MCF 10A (cell line): Measurements from ENCODE around the gene ARL15. TPM values are rescaled to one million over a fixed set of nuclear protein-coding genes. Genes with fewer than 3 reads are reported as not detected.

ENCODE experiments used
- BruUV-seq: library from RNA; stranded (reverse); fragments of 400-500 nt; replicated peaks from 2 replicates; lab custom pipeline; 2021; lab: Mats Ljungman, UMichigan
- CTCF ChIA-PET: fragments of 300-600 bp; sonication (Branson Sonifier 250); formaldehyde crosslinking; extraction: SDS; loops from one replicate; lab custom pipeline; 2021; ENCODE audit warnings: antibody characterized with exemption, inconsistent platforms; lab: Yijun Ruan, JAX
- POLR2A ChIA-PET: fragments of 300-600, 350-650 bp; sonication (Branson Sonifier 250); formaldehyde crosslinking; extraction: SDS; loops from one replicate; lab custom pipeline; 2020; ENCODE audit warnings: antibody characterized with exemption, inconsistent platforms; lab: Yijun Ruan, JAX
- DNase-seq: peaks from one replicate; pipeline ENCODE4 v3.0.0-alpha.2; 2018; ENCODE audit not compliant: unreplicated experiment
- H3K27ac Mint-ChIP-seq: one replicate; pipeline ENCODE4 v1.8.0; 2022; ENCODE audit warnings: mild to moderate bottlenecking, low read depth, mixed read lengths; ENCODE audit not compliant: unreplicated experiment
- H3K27me3 Mint-ChIP-seq: one replicate; pipeline ENCODE4 v1.8.0; 2022; ENCODE audit warnings: mixed read lengths; ENCODE audit not compliant: insufficient read depth, unreplicated experiment
- H3K36me3 Mint-ChIP-seq: one replicate; pipeline ENCODE4 v1.8.0; 2022; ENCODE audit warnings: mild to moderate bottlenecking, moderate library complexity, mixed read lengths; ENCODE audit not compliant: insufficient read depth, unreplicated experiment
- H3K4me1 Mint-ChIP-seq: one replicate; pipeline ENCODE4 v1.8.0; 2022; ENCODE audit warnings: mixed read lengths; ENCODE audit not compliant: insufficient read depth, unreplicated experiment
- H3K4me3 Mint-ChIP-seq: one replicate; pipeline ENCODE4 v1.8.0; 2022; ENCODE audit warnings: mild to moderate bottlenecking, moderate library complexity, mixed read lengths; ENCODE audit not compliant: unreplicated experiment
- H3K9me3 Mint-ChIP-seq: one replicate; pipeline ENCODE4 v1.8.0; 2022; ENCODE audit warnings: mixed read lengths; ENCODE audit not compliant: unreplicated experiment
- CTCF ChIP-seq: fragments of 200-600 bp; IDR thresholded peaks from one replicate; pipeline ENCODE4 v1.8.0; 2022; ENCODE audit warnings: antibody characterized with exemption, mild to moderate bottlenecking; ENCODE audit not compliant: unreplicated experiment
- intact Hi-C: fragments of 100-400 bp; cut with micrococcal nuclease; formaldehyde crosslinking; loops from 2 replicates; pipeline ENCODE4 v1.14.1; 2022
- total RNA-seq: library from RNA; stranded (reverse); gene quantifications from 2 replicates; pipeline ENCODE4 v1.2.3, GENCODE V29; 2022

The ARL15 gene
- total RNA-seq, 1 experiment from 2014 or later = 11.3 TPM

- Mint-ChIP-seq H3K36me3 (peaks cover 8% of the 10 kb centered on the region), H3K4me1 (no peaks in the 10 kb centered on the region), H3K27me3 (no peaks in the 10 kb centered on the region), H3K9me3 (no peaks in the 10 kb centered on the region), H3K27ac (no peak overlapping the region), H3K4me3 (no peak overlapping the region)
- DNase-seq = no peak
- POLR2A ChIA-PET = no interaction called here
- BruUV-seq = no TSS peak
- intact Hi-C loops = no loop called here
- CTCF ChIA-PET = interaction anchor here (0.6 to 1.1 kb wide), 2 partner anchors 615 to 776 kb away, joined by 3 to 4 read pairs; no protein-coding TSS in a partner anchor
- no peak for TF ChIP-seq CTCF
Observed at GRCh38 chr5:53878015-53878414, 432.4 kb downstream of the ARL15 start.

- no peak overlapping the region for H3K4me3 Mint-ChIP-seq
- DNase-seq = peak; percentile 32
- intact Hi-C loops = no loop called here
- H3K36me3 Mint-ChIP-seq = peaks cover 8% of the 10 kb centered on the region
- no peaks in the 10 kb centered on the region for H3K27me3 Mint-ChIP-seq
- BruUV-seq = no TSS peak
- ChIA-PET POLR2A (no interaction called here), CTCF (interaction anchor here (0.7 to 1.1 kb wide), 2 partner anchors 407 to 614 kb away, joined by 4 to 5 read pairs; no protein-coding TSS in a partner anchor)
- no peak for TF ChIP-seq CTCF
- H3K4me1 Mint-ChIP-seq = no peaks in the 10 kb centered on the region
- no peaks in the 10 kb centered on the region for H3K9me3 Mint-ChIP-seq
- H3K27ac Mint-ChIP-seq = no peak overlapping the region
Observed at GRCh38 chr5:53877243-53877642, 433.1 kb downstream of the ARL15 start.

- no peaks in the 10 kb centered on the region for H3K9me3 Mint-ChIP-seq
- DNase-seq = peak; percentile 43
- intact Hi-C loops = loop anchor here (5.0 kb wide), 1 partner anchor 343 kb away; no protein-coding TSS in a partner anchor
- H3K27me3 Mint-ChIP-seq = no peaks in the 10 kb centered on the region
- CTCF ChIA-PET = no interaction called here
- H3K27ac Mint-ChIP-seq = no peak overlapping the region
- no TSS peak for BruUV-seq
- H3K4me1 Mint-ChIP-seq = no peaks in the 10 kb centered on the region
- peaks cover 8% of the 10 kb centered on the region for H3K36me3 Mint-ChIP-seq
- POLR2A ChIA-PET = interaction anchor here (1.1 kb wide), 1 partner anchor 10 kb away, joined by 4 read pairs; no protein-coding TSS in a partner anchor
- TF ChIP-seq CTCF = no peak
- H3K4me3 Mint-ChIP-seq = no peak overlapping the region
Observed at GRCh38 chr5:53874409-53874808, 436.0 kb downstream of the ARL15 start.

GRCh38 chr5:53873235-53873634 lies 437.1 kb downstream of the ARL15 start:
- CTCF ChIA-PET = interaction anchor here (0.8 kb wide), 1 partner anchor 16 kb away, joined by 3 read pairs; no protein-coding TSS in a partner anchor
- Mint-ChIP-seq H3K4me1 (no peaks in the 10 kb centered on the region), H3K9me3 (no peaks in the 10 kb centered on the region), H3K4me3 (no peak overlapping the region), H3K27ac (no peak overlapping the region), H3K27me3 (no peaks in the 10 kb centered on the region), H3K36me3 (peaks cover 8% of the 10 kb centered on the region)
- DNase-seq = no peak
- no peak for TF ChIP-seq CTCF
- no TSS peak for BruUV-seq
- intact Hi-C loops = loop anchor here (5.0 kb wide), 1 partner anchor 344 kb away; no protein-coding TSS in a partner anchor
- POLR2A ChIA-PET = no interaction called here
